ENCODE measurements around the gene CRIM1.

Gene CRIM1

DNA sequence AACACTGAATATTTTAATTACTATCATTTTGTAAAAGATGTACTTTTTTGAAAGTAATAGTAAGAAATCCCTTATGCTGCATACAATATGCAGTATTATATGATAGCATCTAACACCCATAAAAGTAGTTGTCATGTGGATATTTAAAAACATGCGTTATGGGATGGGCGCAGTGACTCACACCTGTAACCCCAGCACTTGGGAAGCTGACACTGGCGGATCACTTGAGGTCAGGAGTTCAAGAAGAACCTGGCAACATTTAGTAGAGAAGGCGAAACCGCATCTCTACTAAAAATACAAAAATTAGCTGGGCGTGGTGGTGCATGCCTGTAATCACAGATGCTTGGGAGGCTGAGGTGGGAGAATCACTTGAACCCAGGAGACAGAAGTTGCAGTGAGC, 153.5 kb downstream of the CRIM1 start:
- TF ChIP-seq ZFX (IDR thresholded peaks at IDR 0.05) (no peak), CTCF (conservative IDR thresholded peaks at IDR 0.05) (no peak)

GRCh38 chr2:36511858-36512603, 156.5 kb downstream of the CRIM1 start:
- H3K27ac ChIP-seq, result no peak overlapping the region
- TF ChIP-seq ZFX (IDR thresholded peaks at IDR 0.05) (no peak), CTCF (conservative IDR thresholded peaks at IDR 0.05) (no peak)

More for the DNA sequence above, 153.5 kb downstream of the CRIM1 start:
- no peak overlapping the region for H3K27ac ChIP-seq

- TF ChIP-seq ZFX (IDR thresholded peaks at IDR 0.05), result no peak
- TF ChIP-seq CTCF (conservative IDR thresholded peaks at IDR 0.05), result no peak
- H3K27ac ChIP-seq, result no peak overlapping the region
Measured at GRCh38 chr2:36512705-36513104, 157.1 kb downstream of the CRIM1 start.

DNA sequence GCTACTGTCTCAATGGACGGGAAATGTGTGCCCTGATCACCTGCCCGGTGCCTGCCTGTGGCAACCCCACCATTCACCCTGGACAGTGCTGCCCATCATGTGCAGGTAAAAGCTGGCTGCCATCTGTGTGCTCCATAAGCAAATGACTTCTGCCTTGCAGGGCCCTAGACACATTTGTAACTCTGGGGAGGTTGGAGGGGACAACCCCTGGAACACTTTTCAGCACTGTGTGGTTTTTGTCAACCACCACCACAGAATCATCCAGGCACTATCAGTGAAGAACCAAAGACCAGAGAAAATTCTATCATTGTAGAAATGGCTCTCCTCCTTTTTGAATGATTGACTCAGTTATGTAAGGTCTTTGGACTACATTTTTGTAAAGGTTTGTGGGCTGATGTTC, 158.1 kb downstream of the CRIM1 start:
- H3K27ac ChIP-seq, result no peak overlapping the region
- TF ChIP-seq ZFX (IDR thresholded peaks at IDR 0.05), result no peak
- no peak for TF ChIP-seq CTCF (conservative IDR thresholded peaks at IDR 0.05)

DNA sequence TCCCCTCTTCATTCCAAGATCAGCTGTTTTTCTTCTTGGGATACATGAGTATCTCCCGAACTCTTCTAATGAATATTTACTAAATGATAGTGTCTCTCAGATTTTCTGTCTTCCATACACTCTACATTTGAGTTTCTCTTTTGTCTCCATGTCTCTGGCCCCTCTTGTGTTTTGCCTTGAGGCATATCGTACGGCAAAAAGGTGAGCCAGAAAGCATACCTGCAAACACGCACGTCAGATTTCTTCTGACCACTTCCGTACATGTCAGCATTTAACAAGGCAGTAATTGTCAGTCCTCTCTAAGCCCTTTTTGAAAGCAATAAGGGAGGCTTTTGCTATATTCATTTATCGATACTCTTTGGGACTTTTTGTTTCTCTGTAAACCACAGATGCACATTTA, 160.0 kb downstream of the CRIM1 start:
- no peak overlapping the region for H3K27ac ChIP-seq
- TF ChIP-seq ZFX (IDR thresholded peaks at IDR 0.05), result no peak
- no peak for TF ChIP-seq CTCF (conservative IDR thresholded peaks at IDR 0.05)

DNA sequence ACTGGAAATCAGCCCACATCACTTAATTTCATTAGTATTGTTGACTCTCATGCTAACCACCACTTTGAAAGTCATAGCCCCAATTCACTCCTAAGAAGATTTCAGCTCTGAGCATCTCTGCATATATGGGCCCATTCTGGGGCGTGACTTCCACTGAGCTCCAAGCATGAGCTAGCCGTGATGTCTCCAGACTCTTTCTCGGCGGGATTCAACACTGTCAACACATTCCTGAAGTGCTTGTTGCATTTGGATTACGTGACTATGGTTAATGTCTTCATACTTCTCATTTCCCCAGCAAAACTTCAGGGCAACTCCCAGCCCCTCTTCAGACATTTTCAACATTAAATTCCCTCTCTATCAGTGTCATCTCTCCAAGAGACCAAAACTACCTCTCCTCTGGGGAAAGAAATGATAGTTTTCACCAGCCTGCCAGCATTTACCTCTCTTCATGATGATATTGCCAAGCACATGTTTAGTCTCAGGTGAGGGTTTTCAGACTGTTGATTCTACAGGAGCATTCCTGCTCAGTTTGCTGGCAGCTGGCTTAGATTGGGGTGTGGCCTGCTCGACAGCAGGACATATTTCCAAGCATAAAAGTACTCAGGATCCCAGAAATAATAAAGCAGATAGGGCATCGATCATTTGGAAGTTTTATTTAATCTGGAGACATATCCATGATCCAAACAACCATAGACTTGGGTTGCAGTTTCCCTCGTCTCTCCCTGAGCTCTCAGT, 160.7 kb downstream of the CRIM1 start:
- H3K27ac ChIP-seq, result no peak overlapping the region
- TF ChIP-seq ZFX (IDR thresholded peaks at IDR 0.05) (no peak), CTCF (conservative IDR thresholded peaks at IDR 0.05) (no peak)

- TF ChIP-seq CTCF (conservative IDR thresholded peaks at IDR 0.05) (no peak), ZFX (IDR thresholded peaks at IDR 0.05) (no peak)
- H3K27ac ChIP-seq, result no peak overlapping the region
Measured at GRCh38 chr2:36520431-36520830, 164.9 kb downstream of the CRIM1 start.

Measured in C4-2B (cell line).